Epidermal melanocyte (primary cell): ENCODE data around the gene PRRT1.
A peak's percentile ranks its signal among the peaks of the same experiment; 100 is the strongest.
"Not testable (repeated sequence)": the region's sequence is repeated elsewhere in the genome, so short reads cannot be mapped to it uniquely, and the experiment has no call there.

ENCODE experiments used
- DNase-seq: peaks from one replicate; pipeline ENCODE4 v3.0.0; 2011; ENCODE audit warnings: low spot score; ENCODE audit not compliant: insufficient read length

Gene PRRT1

DNA sequence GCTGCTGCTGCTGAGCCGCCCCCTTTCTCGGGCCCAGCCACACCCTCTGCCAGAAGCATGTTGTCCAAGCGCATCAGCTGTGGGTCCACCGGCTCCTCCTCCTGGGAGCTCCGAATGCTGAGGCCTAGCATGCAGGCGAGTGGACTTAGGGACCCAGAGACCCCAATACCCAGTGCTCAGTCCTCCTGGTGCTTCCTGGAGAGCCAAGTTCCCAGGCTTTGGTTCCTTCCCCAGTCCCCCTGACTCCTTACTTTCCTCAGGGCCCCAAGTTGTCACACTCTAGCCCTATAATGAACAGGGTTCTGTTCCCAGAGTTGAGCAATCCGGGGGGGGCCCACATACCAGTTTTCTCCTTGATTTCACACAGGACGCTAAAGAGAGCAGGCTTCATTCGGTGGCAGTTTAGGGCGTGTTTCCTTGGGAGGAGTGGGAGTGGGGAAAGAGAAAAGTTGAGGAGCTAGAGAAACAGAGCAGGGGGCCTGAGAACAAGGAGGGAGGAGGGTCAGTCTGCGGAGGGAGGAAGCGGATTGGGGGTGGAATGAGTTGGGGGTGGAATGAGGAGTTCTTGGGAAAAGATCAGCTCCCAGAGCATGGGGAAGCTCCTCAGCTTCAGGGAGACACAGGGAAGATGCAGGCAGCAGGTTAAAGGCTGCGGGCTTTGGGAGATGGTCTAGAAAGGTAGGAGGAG is 36.8 kb upstream of the PRRT1 start:
- no peak for DNase-seq

DNA sequence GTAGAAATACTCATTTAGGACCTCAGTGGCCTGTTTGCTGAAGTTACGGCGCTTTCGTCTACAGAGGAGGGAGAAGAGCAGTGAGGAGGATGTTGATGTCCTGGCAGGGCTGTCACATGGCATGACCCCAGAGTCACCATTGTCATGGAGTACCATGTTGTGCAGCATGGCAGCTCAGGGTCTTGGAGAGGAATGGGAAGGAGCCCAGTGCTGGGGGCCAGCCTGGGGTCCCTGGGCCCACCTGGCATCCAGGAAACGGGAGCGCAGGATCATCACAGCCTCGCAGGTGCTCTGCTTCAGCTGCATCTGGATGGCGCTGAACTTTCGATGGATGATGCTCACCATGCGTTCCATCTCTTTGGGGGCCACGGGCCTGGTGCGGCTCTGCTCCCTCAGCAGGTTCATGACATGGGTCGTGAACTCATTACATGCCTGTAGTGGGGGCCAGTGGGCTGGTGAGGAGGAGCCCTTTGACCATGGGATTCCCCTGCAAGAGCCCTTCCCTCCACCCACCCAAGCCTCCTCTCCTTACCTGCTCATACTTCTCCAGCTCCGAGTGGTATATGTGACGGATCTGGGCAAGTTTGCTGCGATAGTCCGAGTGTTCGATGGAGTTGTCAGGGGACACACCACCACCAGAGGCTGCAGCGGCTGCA is 36.1 kb upstream of the PRRT1 start:
- DNase-seq, result not testable (repeated sequence)

DNA sequence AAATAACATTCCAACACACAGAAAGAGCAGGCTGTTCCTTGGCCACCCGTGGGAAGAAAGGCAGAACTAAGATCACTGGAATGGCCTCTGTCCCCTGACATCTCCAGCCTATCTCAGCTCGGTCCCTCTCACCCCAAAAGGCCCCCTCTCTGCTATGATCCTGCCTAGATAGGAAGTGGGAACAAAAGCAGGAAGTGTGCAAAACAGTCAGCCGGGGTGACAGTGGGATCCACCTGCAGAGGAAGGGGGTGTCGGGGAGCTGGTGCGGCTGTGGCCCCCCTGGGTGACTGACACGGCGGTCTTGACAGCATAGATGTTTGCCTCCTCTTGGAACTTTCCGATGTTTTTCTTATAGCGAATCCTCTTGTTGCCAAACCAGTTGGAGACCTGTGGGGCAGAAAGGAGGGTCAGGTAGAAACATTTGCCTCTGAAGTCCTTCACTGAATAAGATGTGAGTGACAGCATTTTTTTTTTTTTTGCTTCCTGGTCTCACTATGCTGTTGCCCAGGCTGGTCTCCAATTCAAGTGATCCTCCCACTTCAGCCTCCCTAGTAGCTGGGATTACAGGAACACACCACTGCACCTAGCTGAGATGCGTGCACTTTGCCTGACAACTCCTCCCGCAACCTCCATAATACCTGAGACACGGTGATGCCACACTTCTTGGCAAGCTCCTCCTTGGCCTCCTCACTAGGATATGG is 35.4 kb upstream of the PRRT1 start:
- DNase-seq, result no peak

DNA sequence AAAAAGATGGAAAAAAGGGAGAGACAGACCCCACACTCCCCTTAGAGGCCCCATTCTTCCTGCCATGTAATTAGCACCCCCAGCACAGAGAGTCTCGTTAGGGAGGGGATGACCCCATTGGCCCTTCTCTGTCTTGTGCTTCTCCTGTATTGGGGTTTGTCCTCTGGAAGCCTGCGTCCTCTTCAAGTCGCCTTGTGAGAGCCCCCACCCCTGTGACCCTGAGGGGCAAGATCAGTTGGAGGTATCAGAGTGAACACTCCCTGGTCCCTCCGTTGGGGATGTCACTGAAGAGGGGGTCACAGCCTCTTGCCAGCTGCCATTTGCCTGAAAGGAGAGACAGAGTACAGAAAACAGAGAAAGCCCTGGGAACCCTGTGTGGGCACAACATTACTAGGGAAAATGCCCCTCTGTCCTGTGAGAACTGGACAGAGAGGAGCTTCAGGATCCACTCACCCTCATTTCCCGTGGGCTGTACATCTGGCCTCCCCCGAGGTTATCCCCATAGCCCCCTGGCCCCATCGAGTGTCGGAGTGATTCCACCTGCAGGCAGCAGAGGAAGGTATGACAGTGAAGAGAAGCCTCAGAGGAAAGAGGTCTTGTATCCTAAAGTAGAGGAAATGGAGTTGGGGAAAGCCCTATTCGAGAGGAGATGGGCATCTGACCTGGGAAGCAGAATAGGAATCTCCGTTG is 34.6 kb upstream of the PRRT1 start:
- DNase-seq, result not testable (repeated sequence)

DNA sequence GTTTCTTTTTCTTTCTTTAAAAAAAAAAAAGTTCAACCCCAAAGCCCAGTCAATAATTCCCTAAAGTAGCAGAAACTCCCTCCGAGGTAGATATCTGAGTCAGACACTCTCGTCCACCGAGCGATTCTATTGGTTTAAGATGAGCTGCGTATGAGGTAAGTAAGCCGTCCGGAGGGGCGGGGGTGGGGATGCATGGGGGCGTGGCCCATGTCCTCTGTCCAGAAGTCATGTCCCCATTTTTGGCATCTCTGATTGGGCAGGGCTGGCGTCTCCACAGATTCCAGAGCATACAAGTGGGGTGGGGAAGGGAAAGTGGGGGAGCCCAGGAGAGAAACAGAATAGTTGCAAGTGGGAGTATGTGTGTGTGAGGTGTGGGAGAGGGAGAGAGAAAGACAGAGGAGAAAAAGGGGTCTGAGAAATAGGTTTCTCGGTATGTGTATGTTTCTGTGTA is 34.0 kb upstream of the PRRT1 start:
- not testable (repeated sequence) for DNase-seq

DNA sequence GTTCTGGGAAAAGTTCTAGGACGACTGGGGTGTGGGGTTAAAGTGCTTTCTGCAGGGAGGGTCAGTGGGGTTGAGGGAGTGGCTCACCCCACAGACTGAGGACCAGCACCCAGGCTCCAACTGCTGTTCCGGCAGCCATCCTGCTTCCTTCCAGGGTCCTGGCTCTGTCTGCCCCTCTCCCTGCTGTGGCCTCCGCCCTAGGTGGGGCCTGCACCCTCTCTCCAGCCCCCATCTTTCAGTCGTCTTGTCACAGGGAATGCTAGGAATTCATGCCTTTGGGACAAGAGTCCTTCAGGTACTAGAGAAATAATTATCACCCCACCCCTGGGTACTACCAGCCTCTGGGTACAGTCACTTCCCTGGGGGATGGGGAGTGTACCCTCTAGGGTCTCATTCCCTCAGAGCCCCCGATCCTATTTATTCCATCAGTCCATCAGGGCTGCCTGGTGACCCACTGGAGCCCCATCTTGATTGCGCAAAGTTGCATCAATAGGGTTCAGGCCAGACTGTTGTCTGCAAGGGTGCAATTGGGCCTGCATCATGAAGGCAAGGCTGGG is 32.4 kb upstream of the PRRT1 start, which contains the start of gene AGER:
Gene AGER (minus strand): TSS at position 170 of the 557 bp plus-strand sequence. CDS start 31 bp downstream, at position 139.
- DNase-seq, result no peak

DNA sequence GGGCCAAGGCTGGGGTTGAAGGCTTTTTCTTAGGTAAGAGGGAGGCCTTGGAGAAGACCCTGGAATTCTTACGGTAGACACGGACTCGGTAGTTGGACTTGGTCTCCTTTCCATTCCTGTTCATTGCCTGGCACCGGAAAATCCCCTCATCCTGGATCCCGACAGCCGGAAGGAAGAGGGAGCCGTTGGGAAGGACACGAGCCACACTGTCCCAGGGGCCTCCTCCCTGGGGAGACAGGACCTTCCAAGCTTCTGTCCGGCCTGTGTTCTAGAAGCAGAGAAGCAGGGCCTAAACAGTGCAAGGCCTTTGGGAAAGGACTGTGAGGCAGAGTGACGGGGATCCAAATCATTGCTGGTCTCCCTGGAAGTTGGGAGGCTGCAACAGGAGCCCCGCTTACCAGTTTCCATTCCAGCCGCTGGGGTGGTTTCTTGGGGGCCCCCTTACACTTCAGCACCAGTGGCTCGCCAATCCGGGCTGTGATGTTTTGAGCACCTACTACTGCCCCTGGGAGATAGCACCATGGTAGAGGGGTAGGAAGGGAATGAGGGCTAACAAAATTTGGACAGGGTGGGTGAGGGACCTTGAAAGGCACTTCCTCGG is 31.8 kb upstream of the PRRT1 start:
- DNase-seq, result no peak

DNA sequence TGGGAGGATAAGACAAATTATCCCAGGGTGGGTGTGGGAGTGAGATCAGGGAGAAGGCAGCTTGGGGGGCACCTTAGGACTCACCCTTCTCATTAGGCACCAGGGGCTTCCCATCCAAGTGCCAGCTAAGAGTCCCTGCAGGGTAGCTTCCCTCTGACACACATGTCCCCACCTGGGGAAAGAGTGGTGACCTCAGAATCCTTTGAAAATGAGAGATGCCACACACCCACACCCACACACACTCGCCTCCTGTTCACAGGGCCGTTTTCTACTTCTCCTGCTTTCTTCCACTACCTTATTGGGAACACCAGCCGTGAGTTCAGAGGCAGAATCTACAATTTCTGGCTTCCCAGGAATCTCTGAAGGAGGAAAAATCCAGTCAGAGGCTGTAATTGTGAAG is 31.3 kb upstream of the PRRT1 start:
- no peak for DNase-seq

DNA sequence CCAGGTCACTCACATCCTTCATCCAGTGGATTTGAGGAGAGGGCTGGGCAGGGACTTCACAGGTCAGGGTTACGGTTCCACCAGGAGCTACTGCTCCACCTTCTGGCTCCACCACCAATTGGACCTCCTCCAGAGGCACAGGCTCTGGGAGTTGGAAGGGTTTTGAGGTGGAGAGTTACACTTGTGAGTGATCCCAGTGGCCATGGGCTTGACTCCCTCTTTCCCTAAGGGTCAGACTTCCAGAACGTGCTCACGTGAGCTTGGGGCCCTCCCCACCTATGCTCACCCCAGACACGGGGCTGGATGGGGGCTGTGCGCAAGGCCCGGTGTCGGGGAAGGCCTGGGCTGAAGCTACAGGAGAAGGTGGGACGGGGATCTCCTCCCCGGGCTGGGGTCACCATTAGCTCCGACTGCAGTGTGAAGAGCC is 30.8 kb upstream of the PRRT1 start:
- no peak for DNase-seq

DNA sequence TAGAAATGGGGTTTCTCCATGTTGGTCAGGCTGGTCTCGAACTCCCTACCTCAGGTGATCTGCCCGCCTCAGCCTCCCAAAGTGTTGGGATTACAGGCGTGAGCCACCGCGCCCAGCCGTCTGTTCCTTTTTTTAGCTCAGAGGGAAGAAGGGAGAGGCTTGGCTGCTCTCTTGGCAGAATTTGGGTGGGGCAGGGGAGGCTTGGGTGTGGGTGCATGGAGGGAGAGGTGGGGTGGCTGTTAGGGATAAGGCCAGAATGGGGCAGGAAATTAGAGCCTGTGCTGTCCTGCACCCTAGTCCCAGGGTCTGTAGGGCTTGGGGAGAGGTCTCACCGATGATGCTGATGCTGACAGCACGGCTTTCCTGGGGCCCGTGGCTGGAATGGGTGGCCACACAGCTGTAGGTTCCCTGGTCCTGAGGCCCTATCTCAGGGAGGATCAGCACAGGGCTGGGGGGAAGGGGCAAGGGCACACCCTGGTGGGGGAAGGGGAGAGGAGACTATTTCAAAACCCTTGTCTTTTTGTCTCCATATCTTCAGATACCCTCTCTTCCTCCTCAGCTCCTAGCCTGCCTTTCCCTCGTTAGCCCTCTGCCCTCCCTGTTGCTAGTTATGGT is 30.3 kb upstream of the PRRT1 start:
- no peak for DNase-seq

DNA sequence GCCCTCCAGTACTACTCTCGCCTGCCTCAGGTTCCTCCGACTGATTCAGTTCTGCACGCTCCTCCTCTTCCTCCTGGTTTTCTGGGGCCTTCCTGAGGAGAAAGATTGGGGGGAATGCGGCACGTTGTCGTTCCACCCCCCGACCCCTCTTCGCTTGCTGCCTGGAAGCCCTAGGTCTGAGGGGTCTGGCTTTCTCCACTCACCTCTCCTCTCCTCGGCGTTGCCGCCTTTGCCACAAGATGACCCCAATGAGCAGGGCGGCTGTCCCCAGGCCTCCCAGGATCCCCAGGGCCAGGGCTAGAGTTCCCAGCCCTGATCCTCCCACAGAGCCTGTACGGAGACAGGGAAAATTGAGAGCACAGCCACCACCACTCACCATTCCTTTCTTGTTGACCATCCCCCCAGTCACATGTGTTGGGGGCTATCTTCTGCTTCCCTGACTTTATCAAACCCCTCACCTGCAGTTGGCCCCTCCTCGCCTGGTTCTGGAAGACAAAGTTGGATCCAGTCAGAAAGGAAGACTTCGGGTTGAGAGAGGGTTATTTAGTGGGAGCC is 29.5 kb upstream of the PRRT1 start:
- DNase-seq, result no peak

DNA sequence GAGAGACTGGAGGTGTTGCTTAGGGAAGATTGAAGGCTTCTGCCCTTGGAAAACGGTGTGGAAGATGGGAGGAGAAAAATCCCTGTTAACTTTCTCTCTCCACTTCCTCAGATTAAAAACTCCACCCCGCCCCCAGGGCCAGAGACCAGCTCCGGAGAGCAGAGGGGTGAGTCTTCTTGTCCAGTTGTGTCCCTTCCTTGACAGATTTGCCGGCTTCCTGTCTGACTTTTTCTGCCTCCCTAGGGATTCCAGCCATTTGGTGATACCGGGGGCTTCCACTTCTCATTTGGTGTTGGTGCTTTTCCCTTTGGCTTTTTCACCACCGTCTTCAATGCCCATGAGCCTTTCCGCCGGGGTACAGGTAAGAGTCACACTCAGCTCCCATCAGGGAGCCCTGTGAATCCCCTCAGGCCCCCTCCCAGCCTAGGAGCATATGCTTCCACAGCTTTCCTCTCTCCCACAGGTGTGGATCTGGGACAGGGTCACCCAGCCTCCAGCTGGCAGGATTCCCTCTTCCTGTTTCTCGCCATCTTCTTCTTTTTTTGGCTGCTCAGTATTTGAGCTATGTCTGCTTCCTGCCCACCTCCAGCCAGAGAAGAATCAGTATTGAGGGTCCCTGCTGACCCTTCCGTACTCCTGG is 28.1 kb upstream of the PRRT1 start:
- DNase-seq, result no peak

DNA sequence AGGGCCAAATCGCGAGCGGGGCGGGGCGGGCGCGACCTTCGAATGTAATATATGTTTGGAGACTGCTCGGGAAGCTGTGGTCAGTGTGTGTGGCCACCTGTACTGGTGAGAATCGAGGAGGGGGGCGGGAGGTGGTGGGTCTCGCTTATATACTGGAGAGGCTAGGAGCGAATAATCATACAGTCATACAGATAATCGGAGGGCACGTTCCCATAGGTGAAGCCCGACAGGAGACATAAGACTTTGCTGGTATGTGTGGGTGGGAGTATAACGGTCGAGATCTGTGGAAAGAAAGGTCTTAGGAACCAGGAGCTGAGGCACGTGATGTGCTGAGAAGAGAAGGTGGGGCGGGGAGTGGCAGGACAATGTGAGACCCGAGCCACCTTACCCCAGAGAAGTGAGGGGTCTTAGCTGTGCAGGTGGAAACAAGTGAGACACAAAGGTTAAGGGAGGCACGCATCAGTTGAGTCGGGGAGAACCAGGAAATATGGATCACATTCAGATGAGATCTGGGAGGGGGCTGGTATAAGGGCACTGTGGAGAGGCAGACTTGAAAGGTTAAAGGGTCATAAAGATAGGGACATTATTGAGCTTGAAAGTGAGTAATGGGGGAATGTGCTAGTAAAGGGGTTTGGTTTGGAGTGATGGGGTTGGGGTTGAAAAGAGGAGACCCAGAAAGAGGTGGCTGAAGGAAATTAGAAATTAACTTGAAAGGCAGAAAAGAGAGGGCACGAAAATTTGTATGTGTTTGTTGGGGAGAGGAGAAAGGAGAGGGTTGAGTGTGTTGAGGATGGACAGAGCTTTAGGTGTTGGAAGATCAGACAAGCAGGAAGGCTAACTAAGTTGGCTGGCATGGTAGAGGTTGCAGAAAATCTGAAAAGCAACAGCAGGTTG is 27.1 kb upstream of the PRRT1 start:
- DNase-seq, result no peak

DNA sequence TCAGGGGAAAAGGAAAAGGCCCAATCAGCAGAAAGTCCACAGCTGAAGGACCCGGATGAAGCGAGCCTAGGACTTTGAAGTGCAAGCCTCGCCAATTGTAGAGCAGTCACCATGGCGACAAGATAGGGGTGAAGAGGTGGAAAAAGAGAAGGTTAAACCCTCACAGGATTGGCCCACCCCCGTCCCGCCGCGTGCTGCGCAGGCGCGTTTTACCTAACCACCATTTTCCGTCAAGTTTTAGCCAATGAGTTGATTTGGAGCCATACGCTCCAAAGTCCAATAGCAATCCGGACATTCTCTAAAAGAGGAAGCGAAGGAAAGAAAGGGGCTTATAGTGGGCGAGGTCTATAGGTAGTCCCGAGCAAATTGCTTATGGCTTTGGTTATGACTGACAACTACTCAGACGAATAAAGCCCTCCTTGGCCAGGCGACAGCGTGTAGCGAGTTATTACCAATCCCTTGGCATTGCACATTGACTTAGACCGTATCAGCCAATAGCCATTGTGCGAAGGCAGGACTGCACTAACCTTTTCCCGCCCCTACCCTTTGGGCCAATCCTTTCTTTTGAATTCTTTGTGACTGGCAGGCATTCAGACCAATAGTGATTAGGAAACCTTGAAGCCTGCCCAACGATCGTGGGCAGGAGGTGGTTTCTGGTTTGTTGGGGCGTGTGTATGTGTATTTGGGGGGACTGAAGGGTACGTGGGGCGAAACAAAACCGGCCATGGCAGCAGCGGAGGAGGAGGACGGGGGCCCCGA is 26.2 kb upstream of the PRRT1 start, which contains the start of gene RNF5:
Gene RNF5 (plus strand): TSS at position 618 of the 759 bp plus-strand sequence. CDS start 107 bp downstream, at position 725.
- DNase-seq, result peak; percentile 98

DNA sequence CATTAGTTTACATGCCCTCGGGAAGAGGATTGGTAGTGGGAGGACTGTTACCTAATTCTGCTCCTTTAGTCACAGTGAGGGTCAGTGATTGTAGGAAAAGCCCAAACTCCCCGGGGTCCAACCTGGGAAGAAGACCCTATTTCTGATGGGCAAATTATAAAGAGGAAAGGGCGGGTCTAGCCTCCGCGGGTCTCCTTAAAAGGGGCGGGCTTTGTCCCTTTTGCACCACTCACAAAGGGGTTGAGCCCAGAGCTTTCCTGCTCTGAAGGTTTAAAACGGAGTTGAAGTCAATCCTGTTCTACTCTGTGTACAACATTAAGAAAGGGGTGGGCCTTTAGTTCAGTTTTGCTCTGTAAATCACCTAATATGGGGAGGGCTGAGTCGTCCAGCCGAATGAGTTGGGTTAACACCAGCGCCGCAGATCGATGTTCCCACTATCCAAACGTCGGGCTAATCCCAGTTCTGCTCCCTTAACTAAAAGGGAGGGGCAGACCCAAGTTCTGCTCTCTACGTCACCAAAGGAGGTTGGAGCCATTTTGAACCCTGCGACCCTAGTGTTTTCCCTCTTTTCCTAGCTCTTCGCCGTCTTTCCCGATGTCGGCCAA is 25.5 kb upstream of the PRRT1 start:
- no peak for DNase-seq

DNA sequence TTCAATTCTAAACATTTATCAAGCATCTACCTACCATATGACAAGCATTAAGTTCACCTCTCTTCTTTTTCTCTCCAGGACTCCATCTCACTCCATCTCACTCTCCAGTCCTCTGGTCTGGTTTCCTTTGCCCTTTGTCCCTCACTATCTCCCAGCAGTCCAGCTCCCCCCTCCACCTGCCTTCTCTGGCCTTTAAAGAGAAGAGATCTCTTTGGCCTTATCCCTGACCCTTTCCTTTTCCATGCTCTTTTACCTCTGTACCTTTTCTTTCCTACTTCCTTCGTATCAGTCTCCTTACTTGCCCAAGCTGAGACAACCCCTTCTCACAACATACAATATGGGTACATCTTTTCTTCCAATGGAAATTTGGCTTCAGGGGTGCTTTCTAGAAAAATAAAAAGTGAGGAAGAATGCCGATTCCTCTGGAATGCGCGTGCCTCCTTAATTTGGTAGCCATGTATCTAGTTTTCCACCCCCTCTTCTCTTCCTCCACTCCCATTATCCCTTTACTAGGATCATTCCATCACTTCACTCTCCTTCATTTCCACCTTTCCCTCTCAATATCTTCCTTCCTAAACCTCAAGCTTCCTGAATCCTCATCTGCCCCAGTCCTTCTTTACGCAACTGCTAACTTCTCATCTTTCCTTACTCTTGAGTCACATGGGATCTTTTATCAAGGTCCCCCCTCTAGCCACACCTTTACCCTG is 24.9 kb upstream of the PRRT1 start:
- no peak for DNase-seq
